ENCODE measurements around the gene RHOBTB1.
"Not testable (repeated sequence)": the region's sequence is repeated elsewhere in the genome, so short reads cannot be mapped to it uniquely, and the experiment has no call there.

Gene RHOBTB1

DNA sequence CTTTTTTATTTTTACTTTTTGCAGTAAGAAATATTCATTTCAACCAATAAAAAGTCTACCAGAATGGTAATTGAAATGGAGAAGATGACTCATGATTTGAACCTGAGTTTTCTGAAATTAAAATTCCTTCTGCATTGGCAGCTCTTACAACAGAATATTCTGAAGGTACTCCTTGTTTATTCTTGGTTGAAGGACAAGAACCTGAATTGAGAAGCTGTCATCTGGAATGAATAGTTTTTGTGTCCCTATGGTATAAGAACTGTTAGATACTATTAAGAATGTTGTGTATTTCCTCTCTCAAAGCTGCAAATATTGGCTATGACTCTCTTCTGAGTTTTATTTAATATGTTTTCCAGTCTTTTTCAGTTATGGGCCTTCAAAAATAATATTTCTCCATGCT is 109.6 kb downstream of the RHOBTB1 start:
- H3K27me3 ChIP-seq (ENCODE audit: insufficient read depth, low read length, poor library complexity, severe bottlenecking), result no peaks in the 10 kb centered on the region
- no peaks in the 10 kb centered on the region for H3F3A ChIP-seq (ENCODE audit: low read depth)
- H3K9me2 ChIP-seq (replicated peaks; ENCODE audit: low read depth, low read length), result no peaks in the 10 kb centered on the region
- H3K4me3 ChIP-seq (ENCODE audit: low read length, poor library complexity, severe bottlenecking), result no peak overlapping the region
- H2AFZ ChIP-seq (ENCODE audit: low read length), result no peak overlapping the region
- H3K4me1 ChIP-seq (ENCODE audit: insufficient read depth, low read length, poor library complexity, severe bottlenecking), result no peaks in the 10 kb centered on the region
- H3K4me2 ChIP-seq (ENCODE audit: low read depth, low read length, poor library complexity, severe bottlenecking), result no peak overlapping the region
- TF ChIP-seq, protein P1, sequence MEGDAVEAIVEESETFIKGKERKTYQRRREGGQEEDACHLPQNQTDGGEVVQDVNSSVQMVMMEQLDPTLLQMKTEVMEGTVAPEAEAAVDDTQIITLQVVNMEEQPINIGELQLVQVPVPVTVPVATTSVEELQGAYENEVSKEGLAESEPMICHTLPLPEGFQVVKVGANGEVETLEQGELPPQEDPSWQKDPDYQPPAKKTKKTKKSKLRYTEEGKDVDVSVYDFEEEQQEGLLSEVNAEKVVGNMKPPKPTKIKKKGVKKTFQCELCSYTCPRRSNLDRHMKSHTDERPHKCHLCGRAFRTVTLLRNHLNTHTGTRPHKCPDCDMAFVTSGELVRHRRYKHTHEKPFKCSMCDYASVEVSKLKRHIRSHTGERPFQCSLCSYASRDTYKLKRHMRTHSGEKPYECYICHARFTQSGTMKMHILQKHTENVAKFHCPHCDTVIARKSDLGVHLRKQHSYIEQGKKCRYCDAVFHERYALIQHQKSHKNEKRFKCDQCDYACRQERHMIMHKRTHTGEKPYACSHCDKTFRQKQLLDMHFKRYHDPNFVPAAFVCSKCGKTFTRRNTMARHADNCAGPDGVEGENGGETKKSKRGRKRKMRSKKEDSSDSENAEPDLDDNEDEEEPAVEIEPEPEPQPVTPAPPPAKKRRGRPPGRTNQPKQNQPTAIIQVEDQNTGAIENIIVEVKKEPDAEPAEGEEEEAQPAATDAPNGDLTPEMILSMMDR (conservative IDR thresholded peaks at IDR 0.05; ENCODE audit: low read length), result no peak
- no peak for TF ChIP-seq EZH2phosphoT487 (IDR thresholded peaks at IDR 0.05; ENCODE audit: borderline replicate concordance)
- no peaks in the 10 kb centered on the region for H3K79me2 ChIP-seq (ENCODE audit: insufficient read depth, low read length)
- H3K36me3 ChIP-seq (ENCODE audit: insufficient read depth, low read length), result no peaks in the 10 kb centered on the region
- H3K9me3 ChIP-seq (ENCODE audit: insufficient read depth, low read depth, low read length), result no peaks in the 10 kb centered on the region
- no peak overlapping the region for H3K9ac ChIP-seq (ENCODE audit: low read depth, low read length, poor library complexity, severe bottlenecking)
- no peaks in the 10 kb centered on the region for H4K20me1 ChIP-seq (ENCODE audit: insufficient read depth, low read length, poor library complexity, severe bottlenecking)

DNA sequence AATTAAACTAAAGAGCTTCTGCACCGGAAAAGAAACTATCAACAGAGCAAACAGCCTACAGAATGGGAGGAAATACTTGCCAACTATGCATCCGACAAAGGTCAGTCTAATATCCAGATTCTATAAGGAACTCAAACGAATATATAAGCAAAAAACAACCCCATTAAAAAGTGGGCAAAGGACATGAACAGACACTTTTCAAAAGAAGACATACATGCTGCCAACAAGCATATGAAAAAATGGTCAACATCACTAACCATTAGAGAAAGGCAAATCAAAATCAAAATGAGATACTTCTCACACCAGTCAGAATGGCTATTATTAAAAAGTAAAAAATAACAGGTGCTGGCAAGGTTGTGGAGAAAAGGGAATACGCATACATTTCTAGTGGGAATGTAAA is 111.8 kb downstream of the RHOBTB1 start:
- H4K20me1 ChIP-seq (ENCODE audit: insufficient read depth, low read length, poor library complexity, severe bottlenecking); H3K79me2 ChIP-seq (ENCODE audit: insufficient read depth, low read length); H3F3A ChIP-seq (ENCODE audit: low read depth); H3K36me3 ChIP-seq (ENCODE audit: insufficient read depth, low read length); H3K4me1 ChIP-seq (ENCODE audit: insufficient read depth, low read length, poor library complexity, severe bottlenecking); H2AFZ ChIP-seq (ENCODE audit: low read length); H3K4me3 ChIP-seq (ENCODE audit: low read length, poor library complexity, severe bottlenecking); H3K9me3 ChIP-seq (ENCODE audit: insufficient read depth, low read depth, low read length); H3K9ac ChIP-seq (ENCODE audit: low read depth, low read length, poor library complexity, severe bottlenecking); H3K27me3 ChIP-seq (ENCODE audit: insufficient read depth, low read length, poor library complexity, severe bottlenecking); H3K9me2 ChIP-seq (replicated peaks; ENCODE audit: low read depth, low read length); H3K4me2 ChIP-seq (ENCODE audit: low read depth, low read length, poor library complexity, severe bottlenecking): not testable (repeated sequence)

DNA sequence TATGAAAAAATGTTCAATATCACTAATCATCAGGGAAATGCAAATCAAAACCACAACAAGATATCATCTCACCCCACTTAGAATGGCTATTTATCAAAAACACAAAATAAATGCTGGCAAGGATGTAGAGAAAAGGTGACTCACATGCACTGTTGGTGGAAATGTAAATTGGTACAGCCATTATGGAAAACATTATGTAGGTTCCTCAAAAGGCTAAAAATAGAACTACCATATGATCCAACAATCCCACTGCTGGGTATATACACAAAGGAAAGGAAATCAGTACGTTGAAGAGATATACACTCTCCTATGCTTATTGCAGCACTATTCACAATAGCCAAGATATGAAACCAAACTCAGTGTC is 115.5 kb downstream of the RHOBTB1 start:
- Histone ChIP-seq H3K27me3 (ENCODE audit: insufficient read depth, low read length, poor library complexity, severe bottlenecking) (no peaks in the 10 kb centered on the region), H3F3A (ENCODE audit: low read depth) (no peaks in the 10 kb centered on the region), H2AFZ (ENCODE audit: low read length) (no peak overlapping the region), H3K9ac (ENCODE audit: low read depth, low read length, poor library complexity, severe bottlenecking) (no peak overlapping the region), H3K36me3 (ENCODE audit: insufficient read depth, low read length) (no peaks in the 10 kb centered on the region), H3K4me1 (ENCODE audit: insufficient read depth, low read length, poor library complexity, severe bottlenecking) (no peaks in the 10 kb centered on the region), H3K9me2 (replicated peaks; ENCODE audit: low read depth, low read length) (no peaks in the 10 kb centered on the region), H4K20me1 (ENCODE audit: insufficient read depth, low read length, poor library complexity, severe bottlenecking) (no peaks in the 10 kb centered on the region), H3K4me2 (ENCODE audit: low read depth, low read length, poor library complexity, severe bottlenecking) (no peak overlapping the region), H3K4me3 (ENCODE audit: low read length, poor library complexity, severe bottlenecking) (no peak overlapping the region), H3K9me3 (ENCODE audit: insufficient read depth, low read depth, low read length) (no peaks in the 10 kb centered on the region), H3K79me2 (ENCODE audit: insufficient read depth, low read length) (no peaks in the 10 kb centered on the region)
- TF ChIP-seq EZH2phosphoT487 (IDR thresholded peaks at IDR 0.05; ENCODE audit: borderline replicate concordance), result no peak
- TF ChIP-seq, protein P1 (conservative IDR thresholded peaks at IDR 0.05; ENCODE audit: low read length), result no peak

DNA sequence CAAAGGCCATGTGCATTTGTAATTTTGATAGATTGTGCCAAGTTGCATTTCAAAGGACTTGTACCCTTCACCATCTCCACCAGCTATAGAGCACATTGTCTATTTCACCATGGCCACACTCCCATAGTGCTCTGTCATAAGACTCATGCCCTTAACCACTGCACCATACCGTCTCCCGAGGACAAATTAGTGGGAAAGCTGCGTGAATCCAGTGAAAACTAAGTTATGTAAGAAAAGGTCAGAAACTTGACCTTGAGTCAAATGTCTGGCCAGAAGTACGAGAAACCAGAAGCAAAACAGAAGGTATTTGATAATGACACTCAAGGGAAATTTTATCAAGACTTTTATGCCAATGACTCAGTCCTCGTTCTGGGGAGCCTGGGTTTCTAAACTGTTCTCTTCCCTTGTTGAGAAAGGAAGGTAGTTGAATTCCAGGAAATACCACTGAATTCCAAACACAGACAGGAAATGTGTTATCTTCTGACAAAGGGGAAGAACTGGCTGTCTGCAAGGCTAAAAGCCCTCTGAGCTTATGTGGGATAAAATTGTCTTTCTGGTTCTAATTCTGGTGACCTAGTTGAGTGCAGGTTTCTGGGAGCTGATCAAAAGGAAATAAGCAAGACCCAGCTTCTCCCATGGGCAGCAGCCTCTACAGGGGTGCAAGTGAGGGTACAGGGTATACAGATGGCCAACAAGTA is 116.0 kb downstream of the RHOBTB1 start:
- H2AFZ ChIP-seq (ENCODE audit: low read length), result no peak overlapping the region
- no peak overlapping the region for H3K9ac ChIP-seq (ENCODE audit: low read depth, low read length, poor library complexity, severe bottlenecking)
- no peaks in the 10 kb centered on the region for H3K9me3 ChIP-seq (ENCODE audit: insufficient read depth, low read depth, low read length)

More for the DNA sequence above, 116.0 kb downstream of the RHOBTB1 start:
- H3K9me2 ChIP-seq (replicated peaks; ENCODE audit: low read depth, low read length), result no peaks in the 10 kb centered on the region
- H3K4me1 ChIP-seq (ENCODE audit: insufficient read depth, low read length, poor library complexity, severe bottlenecking), result no peaks in the 10 kb centered on the region
- H3K79me2 ChIP-seq (ENCODE audit: insufficient read depth, low read length), result no peaks in the 10 kb centered on the region
- no peak overlapping the region for H3K4me2 ChIP-seq (ENCODE audit: low read depth, low read length, poor library complexity, severe bottlenecking)
- no peaks in the 10 kb centered on the region for H3K27me3 ChIP-seq (ENCODE audit: insufficient read depth, low read length, poor library complexity, severe bottlenecking)
- no peaks in the 10 kb centered on the region for H3F3A ChIP-seq (ENCODE audit: low read depth)
- H4K20me1 ChIP-seq (ENCODE audit: insufficient read depth, low read length, poor library complexity, severe bottlenecking), result no peaks in the 10 kb centered on the region
- TF ChIP-seq, protein P1 (conservative IDR thresholded peaks at IDR 0.05; ENCODE audit: low read length), result no peak
- TF ChIP-seq EZH2phosphoT487 (IDR thresholded peaks at IDR 0.05; ENCODE audit: borderline replicate concordance), result no peak
- no peaks in the 10 kb centered on the region for H3K36me3 ChIP-seq (ENCODE audit: insufficient read depth, low read length)
- no peak overlapping the region for H3K4me3 ChIP-seq (ENCODE audit: low read length, poor library complexity, severe bottlenecking)

Data from Loucy (cell line).